ENCODE data around the gene WBP11. TPM values are rescaled to one million over a fixed set of nuclear protein-coding genes. Genes with fewer than 3 reads are reported as not detected.

Gene WBP11
- total RNA-seq, 1 donor: 19.5 TPM

GRCh38 chr12:14810953-14811483, 7.7 kb upstream of the WBP11 start:
- H3K79me2 ChIP-seq (ENCODE audit: insufficient read depth, low read length): no peaks in the 10 kb centered on the region
- no peak overlapping the region for H3K27ac ChIP-seq (ENCODE audit: low read depth, low read length)
- peak; percentile 32 for TF ChIP-seq CTCF (IDR thresholded peaks at IDR 0.05; ENCODE audit: extremely low read depth, low read depth, low read length)
- H2AFZ ChIP-seq (ENCODE audit: low read length): no peak overlapping the region
- no peaks in the 10 kb centered on the region for H3K4me1 ChIP-seq (ENCODE audit: insufficient read depth, low read length)
- H3K4me2 ChIP-seq (ENCODE audit: insufficient read depth, low read length): no peak overlapping the region
- no peaks in the 10 kb centered on the region for H4K20me1 ChIP-seq (ENCODE audit: insufficient read depth, low read length)
- no peak overlapping the region for H3K4me3 ChIP-seq (ENCODE audit: insufficient read depth, low read length)
- H3K27me3 ChIP-seq (ENCODE audit: insufficient read depth, low read length): no peaks in the 10 kb centered on the region
- H3K36me3 ChIP-seq (ENCODE audit: insufficient read depth, low read length): no peaks in the 10 kb centered on the region
- no peaks in the 10 kb centered on the region for H3K9me3 ChIP-seq (ENCODE audit: low read depth, low read length)
- DNase-seq (ENCODE audit: insufficient read length, low spot score, missing footprints): peak; percentile 10

- DNase-seq (ENCODE audit: insufficient read length, low spot score, missing footprints): peak; percentile 6
- Histone ChIP-seq H3K27me3 (ENCODE audit: insufficient read depth, low read length) (no peaks in the 10 kb centered on the region), H3K27ac (ENCODE audit: low read depth, low read length) (no peak overlapping the region), H2AFZ (ENCODE audit: low read length) (peak overlapping the region; percentile 9), H3K4me1 (ENCODE audit: insufficient read depth, low read length) (no peaks in the 10 kb centered on the region), H3K4me2 (ENCODE audit: insufficient read depth, low read length) (no peak overlapping the region), H3K9me3 (ENCODE audit: low read depth, low read length) (no peaks in the 10 kb centered on the region), H4K20me1 (ENCODE audit: insufficient read depth, low read length) (no peaks in the 10 kb centered on the region), H3K36me3 (ENCODE audit: insufficient read depth, low read length) (no peaks in the 10 kb centered on the region), H3K79me2 (ENCODE audit: insufficient read depth, low read length) (no peaks in the 10 kb centered on the region), H3K4me3 (ENCODE audit: insufficient read depth, low read length) (no peak overlapping the region)
- TF ChIP-seq CTCF (IDR thresholded peaks at IDR 0.05; ENCODE audit: extremely low read depth, low read depth, low read length): no peak
Observed at GRCh38 chr12:14810167-14810952, 7.1 kb upstream of the WBP11 start.

- Histone ChIP-seq H3K4me2 (ENCODE audit: insufficient read depth, low read length) (peak overlapping the region; percentile 80), H3K9me3 (ENCODE audit: low read depth, low read length) (no peaks in the 10 kb centered on the region), H2AFZ (ENCODE audit: low read length) (peak overlapping the region; percentile 90), H3K79me2 (ENCODE audit: insufficient read depth, low read length) (peaks cover 41% of the 10 kb centered on the region), H4K20me1 (ENCODE audit: insufficient read depth, low read length) (peaks cover 8% of the 10 kb centered on the region), H3K27ac (ENCODE audit: low read depth, low read length) (peak overlapping the region; percentile 99), H3K4me3 (ENCODE audit: insufficient read depth, low read length) (peak overlapping the region; percentile 94), H3K27me3 (ENCODE audit: insufficient read depth, low read length) (no peaks in the 10 kb centered on the region), H3K36me3 (ENCODE audit: insufficient read depth, low read length) (peaks cover 9% of the 10 kb centered on the region), H3K4me1 (ENCODE audit: insufficient read depth, low read length) (peaks cover 9% of the 10 kb centered on the region)
- no peak for TF ChIP-seq CTCF (IDR thresholded peaks at IDR 0.05; ENCODE audit: extremely low read depth, low read depth, low read length)
- DNase-seq (ENCODE audit: insufficient read length, low spot score, missing footprints): no peak
Observed at GRCh38 chr12:14803830-14804160, 517 bp upstream of the WBP11 start.

- TF ChIP-seq CTCF (IDR thresholded peaks at IDR 0.05; ENCODE audit: extremely low read depth, low read depth, low read length): no peak
- H3K4me3 ChIP-seq (ENCODE audit: insufficient read depth, low read length): peak overlapping the region; percentile 94
- H4K20me1 ChIP-seq (ENCODE audit: insufficient read depth, low read length): peaks cover 8% of the 10 kb centered on the region
- peak overlapping the region; percentile 94 for H3K4me2 ChIP-seq (ENCODE audit: insufficient read depth, low read length)
- H3K36me3 ChIP-seq (ENCODE audit: insufficient read depth, low read length): peaks cover 20% of the 10 kb centered on the region
- H2AFZ ChIP-seq (ENCODE audit: low read length): peak overlapping the region; percentile 87
- no peaks in the 10 kb centered on the region for H3K27me3 ChIP-seq (ENCODE audit: insufficient read depth, low read length)
- peaks cover 49% of the 10 kb centered on the region for H3K79me2 ChIP-seq (ENCODE audit: insufficient read depth, low read length)
- H3K4me1 ChIP-seq (ENCODE audit: insufficient read depth, low read length): peaks cover 9% of the 10 kb centered on the region
- peak overlapping the region; percentile 99 for H3K27ac ChIP-seq (ENCODE audit: low read depth, low read length)
- no peak for DNase-seq (ENCODE audit: insufficient read length, low spot score, missing footprints)
- no peaks in the 10 kb centered on the region for H3K9me3 ChIP-seq (ENCODE audit: low read depth, low read length)
Observed at GRCh38 chr12:14802721-14803010, 612 bp downstream of the WBP11 start.

All from osteoblast (primary cell).